HL-60/S4 (cell line): Measurements from ENCODE around the gene ALKBH3.

Experiments
- in situ Hi-C: fragments of 300-500 bp; cut with MboI; formaldehyde crosslinking; loops from 2 replicates; pipeline ENCODE4 v1.14.3; 2022; ENCODE audit warnings: low sequenced_read_pairs

ALKBH3 gene

GRCh38 chr11:43921561-43922294, 41.1 kb downstream of the ALKBH3 start:
- in situ Hi-C loops = no loop called here

- in situ Hi-C loops = no loop called here
These were observed 41.6 kb downstream of the ALKBH3 start for GRCh38 chr11:43922295-43922648.

- in situ Hi-C loops = no loop called here
These were observed 42.2 kb downstream of the ALKBH3 start for GRCh38 chr11:43922744-43923405.

- in situ Hi-C loops = no loop called here
These were observed 42.9 kb downstream of the ALKBH3 start for GRCh38 chr11:43923406-43924111.

GRCh38 chr11:43924112-43924855, 43.7 kb downstream of the ALKBH3 start:
- in situ Hi-C loops = no loop called here

- in situ Hi-C loops = no loop called here
These were observed 44.7 kb downstream of the ALKBH3 start for GRCh38 chr11:43925063-43925931.

- in situ Hi-C loops = no loop called here
These were observed 45.4 kb downstream of the ALKBH3 start for GRCh38 chr11:43925932-43926505.

GRCh38 chr11:43927070-43927469, 46.4 kb downstream of the ALKBH3 start:
- in situ Hi-C loops = no loop called here

GRCh38 chr11:43927925-43928707, 47.5 kb downstream of the ALKBH3 start:
- in situ Hi-C loops = no loop called here

GRCh38 chr11:43928721-43929120, 48.1 kb downstream of the ALKBH3 start:
- in situ Hi-C loops = no loop called here

GRCh38 chr11:43930868-43931716, 50.5 kb downstream of the ALKBH3 start:
- in situ Hi-C loops = no loop called here

GRCh38 chr11:43931717-43932039, 51.0 kb downstream of the ALKBH3 start:
- in situ Hi-C loops = no loop called here

GRCh38 chr11:43933226-43933607, 52.6 kb downstream of the ALKBH3 start:
- in situ Hi-C loops = no loop called here

- in situ Hi-C loops = no loop called here
These were observed 53.2 kb downstream of the ALKBH3 start for GRCh38 chr11:43933608-43934551.

- in situ Hi-C loops = no loop called here
These were observed 54.2 kb downstream of the ALKBH3 start for GRCh38 chr11:43934601-43935423.

- in situ Hi-C loops = no loop called here
These were observed 54.9 kb downstream of the ALKBH3 start for GRCh38 chr11:43935424-43935979.
